A549 (cell line): ENCODE measurements around the gene SCPEP1. TPM values are rescaled to one million over a fixed set of nuclear protein-coding genes. Genes with fewer than 3 reads are reported as not detected.

Experiments
- ATAC-seq, 2 experiments: fragments of 200-7000 bp in 1 of 2; fragments of >200 bp in 1 of 2; cut with Nextera tagmentation in 1 of 2; cut with Tn5 transposase in 1 of 2; 3 replicates each; pipeline versions ENCODE4 v1.8.0 to v1.9.1; 2018 to 2020; ENCODE audit warnings: mild to moderate bottlenecking in 1 of 2, moderate library complexity in 1 of 2
- CTCF ChIA-PET: fragments of 300-600 bp; sonication (Branson Sonifier 250); formaldehyde crosslinking; extraction: SDS; loops from one replicate; lab custom pipeline; 2021; ENCODE audit warnings: antibody characterized with exemption, inconsistent platforms; lab: Yijun Ruan, JAX
- POLR2A ChIA-PET: fragments of 350-600 bp; formaldehyde crosslinking; extraction: SDS; loops from one replicate; lab custom pipeline; 2021; ENCODE audit warnings: antibody characterized with exemption, inconsistent platforms; lab: Yijun Ruan, JAX
- DNase-seq, 2 experiments: peaks; one replicate each; pipeline versions ENCODE4 v3.0.0 to v3.0.0-alpha.2; 2011 to 2016; ENCODE audit warnings: low read depth in 1 of 2, low spot score in 1 of 2
- FAIRE-seq: peaks from 2 replicates; lab custom pipeline; 2011; peaks lifted over from hg19 to GRCh38; lab: Jason Lieb, UNC
- H3K27ac ChIP-seq, 2 experiments: fragments of >200 bp; sonication (Bioruptor Twin); formaldehyde crosslinking; 3 replicates each; pipeline ENCODE4 v1.5.1; 2016 to 2017
- H3K4me1 ChIP-seq: fragments of >200 bp; sonication (Bioruptor Twin); formaldehyde crosslinking; 3 replicates; pipeline ENCODE4 v1.6.1; 2016
- H3K4me2 ChIP-seq: fragments of >200 bp; sonication (Bioruptor Twin); formaldehyde crosslinking; 3 replicates; pipeline ENCODE4 v1.6.1; 2016
- H3K4me3 ChIP-seq: fragments of >200 bp; sonication (Bioruptor Twin); formaldehyde crosslinking; 3 replicates; pipeline ENCODE4 v1.5.1; 2016
- H3K9me3 ChIP-seq: fragments of >200 bp; sonication (Bioruptor Twin); formaldehyde crosslinking; 3 replicates; pipeline ENCODE4 v1.6.1; 2016
- CBX2 ChIP-seq: fragments of 200-600 bp; sonication (generic); IDR thresholded peaks from 2 replicates; pipeline ENCODE4 v1.6.1; 2016; ENCODE audit warnings: low read depth, mild to moderate bottlenecking, borderline replicate concordance
- CEBPB ChIP-seq, 2 experiments: fragments of >200 bp in 1 of 2; sonication (Bioruptor Twin) in 1 of 2; formaldehyde crosslinking in 1 of 2; IDR thresholded peaks; 2 replicates each; pipeline ENCODE4 v1.6.1; 2012 to 2016
- EP300 ChIP-seq, 2 experiments: fragments of >200 bp; sonication (Bioruptor Twin); formaldehyde crosslinking; IDR thresholded peaks; 2 replicates in 1 of 2; 3 replicates in 1 of 2; pipeline ENCODE4 v1.6.1; 2016 to 2017
- FOXS1 ChIP-seq: fragments of 250-450 bp; sonication (Bioruptor Pico); IDR thresholded peaks from 2 replicates; pipeline ENCODE4 v1.5.0; 2020; ENCODE audit warnings: mild to moderate bottlenecking, moderate library complexity
- HDAC2 ChIP-seq: fragments of 200-600 bp; sonication (generic); IDR thresholded peaks from 2 replicates; pipeline ENCODE4 v1.6.1; 2016
- HOXB13 ChIP-seq: fragments of 250-450 bp; sonication (Bioruptor Pico); IDR thresholded peaks from 2 replicates; pipeline ENCODE4 v1.5.0; 2020; ENCODE audit warnings: low read depth, mild to moderate bottlenecking, moderate library complexity
- HOXB5 ChIP-seq: fragments of 250-450 bp; sonication (Bioruptor Pico); IDR thresholded peaks from 2 replicates; pipeline ENCODE4 v1.5.0; 2020; ENCODE audit warnings: mild to moderate bottlenecking, moderate library complexity
- JUN ChIP-seq, 2 experiments: fragments of >200 bp; sonication (Bioruptor Twin); formaldehyde crosslinking; IDR thresholded peaks; 2 replicates in 1 of 2; 3 replicates in 1 of 2; pipeline ENCODE4 v1.6.1; 2016 to 2017
- JUNB ChIP-seq: fragments of >200 bp; sonication (Bioruptor Twin); formaldehyde crosslinking; IDR thresholded peaks from 2 replicates; pipeline ENCODE4 v1.6.1; 2016
- MYC ChIP-seq: IDR thresholded peaks from 2 replicates; pipeline ENCODE4 v1.6.1; 2012; ENCODE audit warnings: mild to moderate bottlenecking, inconsistent platforms, low read length, improper control_type of control experiment, borderline replicate concordance
- POLR2A ChIP-seq: IDR thresholded peaks from 2 replicates; pipeline ENCODE4 v1.6.1; 2012; ENCODE audit warnings: mild to moderate bottlenecking, low read length
- RAD21 ChIP-seq, 2 experiments: fragments of >200 bp in 1 of 2; sonication (Bioruptor Twin) in 1 of 2; formaldehyde crosslinking in 1 of 2; IDR thresholded peaks in 1 of 2; conservative IDR thresholded peaks in 1 of 2; 2 replicates in 1 of 2; 3 replicates in 1 of 2; pipeline ENCODE4 v1.6.1; 2012 to 2018; ENCODE audit warnings: inconsistent platforms in 1 of 2
- RNF2 ChIP-seq: fragments of 200-600 bp; sonication (generic); IDR thresholded peaks from 2 replicates; pipeline ENCODE4 v1.6.1; 2016; ENCODE audit warnings: low read depth, mild to moderate bottlenecking, antibody characterized with exemption, moderate library complexity, borderline replicate concordance
- WGBS: methylation state at CpG from one replicate; pipeline ENCODE4 v1.1.6; 2017; ENCODE audit errors: missing lambda C conversion rate; 5-methylcytosine and 5-hydroxymethylcytosine counted together
- polyA plus RNA-seq, 4 experiments: library from polyadenylated mRNA; depleted of rRNA in 3 of 4; stranded (reverse); fragments of >200 nt; fragmentation: RNase III in 1 of 4; extraction: RNeasy Plus Mini Kit Qiagen cat#74134 plus additional on column Dnase treatment in 1 of 4; gene quantifications; 2 replicates in 3 of 4; 3 replicates in 1 of 4; pipeline ENCODE4 v1.2.3, GENCODE V29; 2011 to 2017
- TF ChIP-seq, protein P1 (sequence below): IDR thresholded peaks from 2 replicates; pipeline ENCODE4 v1.6.1; 2012; ENCODE audit warnings: low read depth, borderline replicate concordance
- TF ChIP-seq, protein P2 (sequence below): IDR thresholded peaks from 2 replicates; pipeline ENCODE4 v1.6.1; 2012
- TF ChIP-seq, protein P3 (sequence below): fragments of 150-350 bp; IDR thresholded peaks from 2 replicates; pipeline ENCODE4 v1.6.1; 2014; ENCODE audit warnings: low read depth, mild to moderate bottlenecking, low read length
- TF ChIP-seq, protein P4 (sequence below): fragments of >200 bp; sonication (Bioruptor Twin); formaldehyde crosslinking; IDR thresholded peaks from 2 replicates; pipeline ENCODE4 v1.6.1; 2016

The SCPEP1 gene
- polyA plus RNA-seq, 2 of the 4 experiments (the other 2 are of a cell fraction), result 44.5 to 45.0 TPM

DNA sequence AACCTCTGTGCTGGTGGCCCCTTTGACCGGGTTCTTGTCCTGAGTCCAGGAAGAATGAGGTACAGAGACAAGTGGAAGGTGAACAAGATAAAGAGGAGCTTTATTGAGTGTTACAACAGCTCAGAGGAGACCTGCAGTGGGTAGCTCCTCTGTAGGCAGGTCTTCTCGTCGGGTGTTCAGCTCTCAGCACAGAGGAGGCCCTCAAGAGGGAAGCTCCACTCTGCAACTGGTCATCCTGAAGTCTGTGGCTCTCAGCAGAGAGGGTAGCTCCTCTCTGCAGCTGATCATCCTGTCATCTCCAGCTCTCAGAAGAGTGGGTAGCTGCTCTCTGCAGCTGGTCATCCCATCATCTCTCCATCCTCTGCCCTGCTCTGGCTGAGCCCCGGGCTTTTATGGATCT lies 39.7 kb downstream of the SCPEP1 start:
- DNase-seq, result no peak
- ChIA-PET POLR2A (no interaction called here), CTCF (no interaction called here)
- TF ChIP-seq HOXB13 (no peak), JUN (IDR thresholded peaks at IDR 0.05) (no peak)
- WGBS, result 52% methylated on average over 4 of the region's 4 CpGs
- no peak overlapping the region for H3K4me3 ChIP-seq
- no peak overlapping the region for H3K4me2 ChIP-seq
- ATAC-seq, result peak in 1 of 2 experiments; percentile 27; a peak in 2 of 6 replicates
- peaks cover 15% of the 10 kb centered on the region for H3K4me1 ChIP-seq
- H3K9me3 ChIP-seq, result no peaks in the 10 kb centered on the region
- H3K27ac ChIP-seq, result no peak overlapping the region
- FAIRE-seq, result no peak

DNA sequence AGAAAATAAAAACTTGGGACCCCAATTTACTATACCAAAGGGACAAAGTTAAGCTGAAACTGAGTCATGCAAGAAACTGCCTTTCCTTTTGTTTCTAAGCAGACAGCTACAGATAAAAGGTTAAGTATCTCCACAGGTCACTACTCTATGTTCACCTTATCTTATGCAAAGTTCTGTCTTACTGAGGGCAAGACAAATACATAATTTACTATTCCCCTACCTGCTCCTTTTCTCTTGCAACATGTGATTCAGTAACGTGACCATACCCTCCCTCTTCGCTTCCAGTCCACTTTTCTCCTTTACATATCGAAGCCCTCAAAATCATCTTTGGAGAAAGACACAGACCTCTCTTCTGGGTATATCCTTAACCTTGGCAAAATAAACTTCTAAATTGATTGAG lies 42.3 kb downstream of the SCPEP1 start:
- Histone ChIP-seq H3K9me3 (no peaks in the 10 kb centered on the region; the same call in 2 of the 3 replicates), H3K4me3 (no peak overlapping the region), H3K27ac (peak overlapping the region in 1 of 2 experiments; percentile 14; a peak in 1 of 6 replicates), H3K4me2 (no peak overlapping the region), H3K4me1 (peaks cover 15% of the 10 kb centered on the region)
- no peak for TF ChIP-seq MYC
- no peak for TF ChIP-seq POLR2A
- TF ChIP-seq FOXS1, result no peak
- no peak for TF ChIP-seq EP300 (IDR thresholded peaks at IDR 0.05)
- no peak for TF ChIP-seq HOXB5 (CRISPR knock-in tag)
- no peak for TF ChIP-seq RAD21 (conservative IDR thresholded peaks at IDR 0.05 in 1 of 2, IDR thresholded peaks at IDR 0.05 in 1 of 2)
- TF ChIP-seq, protein P1, sequence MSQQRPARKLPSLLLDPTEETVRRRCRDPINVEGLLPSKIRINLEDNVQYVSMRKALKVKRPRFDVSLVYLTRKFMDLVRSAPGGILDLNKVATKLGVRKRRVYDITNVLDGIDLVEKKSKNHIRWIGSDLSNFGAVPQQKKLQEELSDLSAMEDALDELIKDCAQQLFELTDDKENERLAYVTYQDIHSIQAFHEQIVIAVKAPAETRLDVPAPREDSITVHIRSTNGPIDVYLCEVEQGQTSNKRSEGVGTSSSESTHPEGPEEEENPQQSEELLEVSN, result no peak
- TF ChIP-seq JUN (IDR thresholded peaks at IDR 0.05), result no peak
- TF ChIP-seq, protein P2, sequence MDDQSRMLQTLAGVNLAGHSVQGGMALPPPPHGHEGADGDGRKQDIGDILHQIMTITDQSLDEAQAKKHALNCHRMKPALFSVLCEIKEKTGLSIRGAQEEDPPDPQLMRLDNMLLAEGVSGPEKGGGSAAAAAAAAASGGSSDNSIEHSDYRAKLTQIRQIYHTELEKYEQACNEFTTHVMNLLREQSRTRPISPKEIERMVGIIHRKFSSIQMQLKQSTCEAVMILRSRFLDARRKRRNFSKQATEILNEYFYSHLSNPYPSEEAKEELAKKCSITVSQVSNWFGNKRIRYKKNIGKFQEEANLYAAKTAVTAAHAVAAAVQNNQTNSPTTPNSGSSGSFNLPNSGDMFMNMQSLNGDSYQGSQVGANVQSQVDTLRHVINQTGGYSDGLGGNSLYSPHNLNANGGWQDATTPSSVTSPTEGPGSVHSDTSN, result no peak
- TF ChIP-seq CBX2, result no peak
- TF ChIP-seq, protein P3, sequence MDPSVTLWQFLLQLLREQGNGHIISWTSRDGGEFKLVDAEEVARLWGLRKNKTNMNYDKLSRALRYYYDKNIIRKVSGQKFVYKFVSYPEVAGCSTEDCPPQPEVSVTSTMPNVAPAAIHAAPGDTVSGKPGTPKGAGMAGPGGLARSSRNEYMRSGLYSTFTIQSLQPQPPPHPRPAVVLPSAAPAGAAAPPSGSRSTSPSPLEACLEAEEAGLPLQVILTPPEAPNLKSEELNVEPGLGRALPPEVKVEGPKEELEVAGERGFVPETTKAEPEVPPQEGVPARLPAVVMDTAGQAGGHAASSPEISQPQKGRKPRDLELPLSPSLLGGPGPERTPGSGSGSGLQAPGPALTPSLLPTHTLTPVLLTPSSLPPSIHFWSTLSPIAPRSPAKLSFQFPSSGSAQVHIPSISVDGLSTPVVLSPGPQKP, result no peak
- no peak for TF ChIP-seq HOXB13
- no peak for TF ChIP-seq CEBPB (IDR thresholded peaks at IDR 0.05)
- no peak for TF ChIP-seq HDAC2
- WGBS, result 68% methylated on average over 2 of the region's 3 CpGs
- POLR2A ChIA-PET, result no interaction called here
- DNase-seq (no peak), ATAC-seq (no peak), FAIRE-seq (peak; percentile 36)
- CTCF ChIA-PET, result interaction anchor here (0.6 to 2.2 kb wide), 3 partner anchors 11 to 110 kb away, joined by 3 to 10 read pairs (median 5); no protein-coding TSS in a partner anchor

DNA sequence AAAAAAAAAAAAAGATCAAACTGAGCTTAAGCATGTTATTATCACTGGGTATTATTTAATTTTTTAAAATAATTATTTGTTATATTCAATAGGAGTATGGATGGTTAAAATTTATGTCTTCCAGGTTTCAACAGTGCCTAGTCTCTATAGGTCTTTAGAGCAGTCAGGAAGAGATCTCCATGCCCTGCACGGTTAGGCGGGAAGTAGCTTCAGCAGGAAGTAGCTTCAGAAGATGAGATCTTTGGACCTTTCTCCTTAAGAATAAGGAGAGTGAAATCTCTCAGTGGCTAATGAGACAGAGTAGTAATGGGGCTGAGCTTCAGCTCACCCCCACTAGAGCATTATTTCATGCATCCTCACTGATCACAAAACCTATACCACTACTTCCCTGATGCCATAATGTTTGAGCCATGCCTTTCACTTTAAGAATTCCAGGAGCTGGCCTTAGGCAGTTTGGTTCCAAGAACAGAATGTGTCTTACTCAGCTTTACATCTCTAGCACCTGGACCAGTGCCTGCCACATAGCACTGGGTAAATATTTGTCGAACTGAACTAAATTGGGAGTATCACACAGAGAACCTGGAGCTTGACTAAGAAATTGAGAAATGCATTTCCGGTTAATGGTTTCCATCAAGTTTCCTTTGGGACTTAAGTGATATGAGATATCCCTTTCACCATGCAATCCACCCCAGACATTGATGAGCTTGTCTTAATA lies 43.5 kb downstream of the SCPEP1 start:
- peak; percentile 30 to 58 for DNase-seq
- no peak overlapping the region for H3K4me3 ChIP-seq
- ATAC-seq, result peak; percentile 64 to 75; a peak in 4 of 6 replicates
- ChIA-PET POLR2A (interaction anchor here (0.6 to 1.2 kb wide), 3 partner anchors 13 to 107 kb away, joined by 3 to 4 read pairs (median 4); partner anchors contain the start of genes AKAP1 and TRIM25), CTCF (interaction anchor here (0.8 to 1.1 kb wide), 3 partner anchors 9 to 109 kb away, joined by 3 to 5 read pairs (median 4); no protein-coding TSS in a partner anchor)
- 28% methylated on average over 4 of the region's 4 CpGs for WGBS
- TF ChIP-seq JUN (IDR thresholded peaks at IDR 0.05) (peak in 1 of 2 experiments; percentile 63; a peak in 1 of 5 replicates), JUNB (peak; percentile 24; the same call in 1 of the 2 replicates), RNF2 (no peak), CEBPB (IDR thresholded peaks at IDR 0.05) (0 out of 4 replicates have a peak, but pooled peaks of 1 of the 2 experiments have one; percentile 3)
- TF ChIP-seq, protein P4, sequence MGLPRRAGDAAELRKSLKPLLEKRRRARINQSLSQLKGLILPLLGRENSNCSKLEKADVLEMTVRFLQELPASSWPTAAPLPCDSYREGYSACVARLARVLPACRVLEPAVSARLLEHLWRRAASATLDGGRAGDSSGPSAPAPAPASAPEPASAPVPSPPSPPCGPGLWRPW, result 0 out of 2 replicates have a peak, but pooled peaks have one; percentile 16
- no peaks in the 10 kb centered on the region; the same call in 2 of the 3 replicates for H3K9me3 ChIP-seq
- peak; percentile 63 for FAIRE-seq
- peak overlapping the region in 1 of 2 experiments; percentile 29; a peak in 1 of 6 replicates for H3K27ac ChIP-seq
- peak overlapping the region; percentile 44 for H3K4me2 ChIP-seq
- peaks cover 15% of the 10 kb centered on the region for H3K4me1 ChIP-seq
